RWPE2 (cell line): ENCODE data around the gene LARGE1.

Source experiments
- ATAC-seq: fragments of 200-7000 bp; cut with Tn5 transposase; 3 replicates; pipeline ENCODE4 v1.9.1; 2021; ENCODE audit warnings: low read depth
- DNase-seq: peaks from one replicate; pipeline ENCODE4 v3.0.0-alpha.2; 2020; ENCODE audit warnings: low spot score
- H3K27ac ChIP-seq: fragments of 450-650 bp; 2 replicates; pipeline ENCODE4 v1.5.1; 2017; ENCODE audit warnings: mild to moderate bottlenecking; ENCODE audit not compliant: poor library complexity, severe bottlenecking
- H3K27me3 ChIP-seq: fragments of 250-450 bp; sonication (Bioruptor Pico); 2 replicates; pipeline ENCODE4 v1.5.1; 2021; ENCODE audit warnings: mild to moderate bottlenecking, moderate library complexity; ENCODE audit not compliant: insufficient read depth, poor library complexity, severe bottlenecking
- H3K36me3 ChIP-seq: fragments of 250-450 bp; sonication (Bioruptor Pico); 2 replicates; pipeline ENCODE4 v1.5.1; 2020; ENCODE audit warnings: low read depth, mild to moderate bottlenecking, moderate library complexity
- H3K4me1 ChIP-seq: fragments of 250-450 bp; sonication (Bioruptor Pico); 2 replicates; pipeline ENCODE4 v1.5.1; 2021; ENCODE audit warnings: mild to moderate bottlenecking, moderate library complexity; ENCODE audit not compliant: insufficient read depth, poor library complexity, severe bottlenecking
- H3K4me3 ChIP-seq: fragments of 250-450 bp; sonication (Bioruptor Pico); 2 replicates; pipeline ENCODE4 v1.5.1; 2021; ENCODE audit warnings: mild to moderate bottlenecking, moderate library complexity; ENCODE audit not compliant: severe bottlenecking
- H3K9me3 ChIP-seq: fragments of 250-450 bp; sonication (Bioruptor Pico); 2 replicates; pipeline ENCODE4 v1.5.1; 2021; ENCODE audit warnings: mild to moderate bottlenecking, moderate library complexity; ENCODE audit not compliant: severe bottlenecking
- CTCF ChIP-seq: fragments of 450-650 bp; IDR thresholded peaks from one replicate; pipeline ENCODE4 v1.5.1; 2017; ENCODE audit warnings: mild to moderate bottlenecking, moderate library complexity; ENCODE audit not compliant: poor library complexity, severe bottlenecking

The LARGE1 gene

GRCh38 chr22:33871935-33872334, 48.3 kb downstream of the LARGE1 start:
- Histone ChIP-seq H3K9me3 (no peaks in the 10 kb centered on the region), H3K27ac (no peak overlapping the region), H3K27me3 (no peaks in the 10 kb centered on the region), H3K4me3 (no peak overlapping the region), H3K36me3 (no peaks in the 10 kb centered on the region), H3K4me1 (no peaks in the 10 kb centered on the region)
- no peak for TF ChIP-seq CTCF
- no peak for ATAC-seq
- no peak for DNase-seq

- Histone ChIP-seq H3K36me3 (no peaks in the 10 kb centered on the region), H3K4me1 (no peaks in the 10 kb centered on the region), H3K27me3 (no peaks in the 10 kb centered on the region), H3K9me3 (no peaks in the 10 kb centered on the region), H3K27ac (no peak overlapping the region), H3K4me3 (no peak overlapping the region)
- ATAC-seq, result no peak
- no peak for DNase-seq
- no peak for TF ChIP-seq CTCF
Observed at GRCh38 chr22:33869946-33870345, 50.3 kb downstream of the LARGE1 start.

GRCh38 chr22:33867971-33868370, 52.3 kb downstream of the LARGE1 start:
- no peak for ATAC-seq
- H3K27ac ChIP-seq, result no peak overlapping the region

GRCh38 chr22:33867118-33867866, 53.0 kb downstream of the LARGE1 start:
- Histone ChIP-seq H3K4me1 (no peaks in the 10 kb centered on the region), H3K36me3 (no peaks in the 10 kb centered on the region)

More at GRCh38 chr22:33867971-33868370, 52.3 kb downstream of the LARGE1 start:
- H3K4me1 ChIP-seq, result no peaks in the 10 kb centered on the region
- TF ChIP-seq CTCF, result no peak
- H3K27me3 ChIP-seq, result no peaks in the 10 kb centered on the region
- DNase-seq, result no peak
- no peaks in the 10 kb centered on the region for H3K36me3 ChIP-seq
- H3K4me3 ChIP-seq, result no peak overlapping the region
- H3K9me3 ChIP-seq, result no peaks in the 10 kb centered on the region

More at GRCh38 chr22:33867118-33867866, 53.0 kb downstream of the LARGE1 start:
- DNase-seq (no peak), ATAC-seq (no peak)
- H3K27me3 ChIP-seq, result no peaks in the 10 kb centered on the region
- H3K4me3 ChIP-seq, result no peak overlapping the region
- TF ChIP-seq CTCF, result no peak
- H3K9me3 ChIP-seq, result no peaks in the 10 kb centered on the region
- no peak overlapping the region for H3K27ac ChIP-seq
